ENCODE data around the gene COL4A5.
"Not testable (repeated sequence)": the region's sequence is repeated elsewhere in the genome, so short reads cannot be mapped to it uniquely, and the experiment has no call there.

COL4A5 gene

DNA sequence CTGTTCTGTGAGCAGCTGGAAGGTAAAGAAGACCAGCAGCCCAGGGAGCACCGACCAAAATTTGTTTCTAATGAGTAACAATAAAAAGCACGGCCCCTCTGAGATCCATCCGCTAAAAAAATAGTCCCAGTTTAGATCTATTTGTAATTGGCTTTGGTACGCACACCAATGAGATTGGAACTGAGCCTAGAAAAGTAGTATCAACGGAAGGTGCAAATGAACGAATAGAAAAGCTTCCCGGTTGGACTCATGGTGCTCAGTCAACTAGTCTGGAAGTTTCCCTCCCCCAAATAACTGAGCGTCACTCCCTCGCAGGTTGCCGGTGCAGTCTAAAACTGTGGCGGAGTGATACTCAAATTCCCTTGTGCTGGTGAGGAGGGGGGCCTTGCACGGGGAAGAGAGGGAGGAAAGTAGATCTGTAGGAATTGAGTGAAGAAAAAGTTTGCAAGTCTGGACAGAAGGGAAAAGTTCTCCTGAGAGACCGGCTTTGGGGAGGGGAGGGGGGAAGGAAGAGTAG is at the start of gene COL4A5:
TSS of gene COL4A5 (plus strand) at position 413 of the 517 bp plus-strand sequence. CDS start 288 bp downstream, outside the sequence.
- Histone ChIP-seq H3K27me3 (ENCODE audit: control insufficient read depth in 1 of 2, insufficient read depth in 2 of 2, low read length in 2 of 2) (peaks cover 0 to 12% of the 10 kb centered on the region in 2 donors), H3K27ac (ENCODE audit: low read length) (peak within 1 kb of the TSS; percentile 70), H3K9ac (ENCODE audit: low read length in 2 of 2) (peak within 1 kb of the TSS; percentile 64 to 74), H3K9me3 (ENCODE audit: control insufficient read depth in 2 of 2, low read length in 2 of 2) (no peaks in the 10 kb centered on the region), H3K36me3 (ENCODE audit: control insufficient read depth in 2 of 2, insufficient read depth in 2 of 2, low read length in 2 of 2) (no peaks in the 10 kb centered on the region), H3K4me1 (ENCODE audit: control insufficient read depth, insufficient read depth, low read length) (no peaks in the 10 kb centered on the region), H3K4me3 (ENCODE audit: low read length in 2 of 2) (peak within 1 kb of the TSS; percentile 77 to 87)

GRCh38 chrX:108390976-108391717 is 48.5 kb upstream of the COL4A5 start:
- not testable (repeated sequence) for H3K4me1 ChIP-seq (ENCODE audit: control insufficient read depth, insufficient read depth, low read length); H3K4me3 ChIP-seq (ENCODE audit: low read length in 2 of 2); H3K9ac ChIP-seq (ENCODE audit: low read length in 2 of 2); H3K27me3 ChIP-seq (ENCODE audit: control insufficient read depth in 1 of 2, insufficient read depth in 2 of 2, low read length in 2 of 2); H3K27ac ChIP-seq (ENCODE audit: low read length); H3K36me3 ChIP-seq (ENCODE audit: control insufficient read depth in 2 of 2, insufficient read depth in 2 of 2, low read length in 2 of 2); H3K9me3 ChIP-seq (ENCODE audit: control insufficient read depth in 2 of 2, low read length in 2 of 2)

DNA sequence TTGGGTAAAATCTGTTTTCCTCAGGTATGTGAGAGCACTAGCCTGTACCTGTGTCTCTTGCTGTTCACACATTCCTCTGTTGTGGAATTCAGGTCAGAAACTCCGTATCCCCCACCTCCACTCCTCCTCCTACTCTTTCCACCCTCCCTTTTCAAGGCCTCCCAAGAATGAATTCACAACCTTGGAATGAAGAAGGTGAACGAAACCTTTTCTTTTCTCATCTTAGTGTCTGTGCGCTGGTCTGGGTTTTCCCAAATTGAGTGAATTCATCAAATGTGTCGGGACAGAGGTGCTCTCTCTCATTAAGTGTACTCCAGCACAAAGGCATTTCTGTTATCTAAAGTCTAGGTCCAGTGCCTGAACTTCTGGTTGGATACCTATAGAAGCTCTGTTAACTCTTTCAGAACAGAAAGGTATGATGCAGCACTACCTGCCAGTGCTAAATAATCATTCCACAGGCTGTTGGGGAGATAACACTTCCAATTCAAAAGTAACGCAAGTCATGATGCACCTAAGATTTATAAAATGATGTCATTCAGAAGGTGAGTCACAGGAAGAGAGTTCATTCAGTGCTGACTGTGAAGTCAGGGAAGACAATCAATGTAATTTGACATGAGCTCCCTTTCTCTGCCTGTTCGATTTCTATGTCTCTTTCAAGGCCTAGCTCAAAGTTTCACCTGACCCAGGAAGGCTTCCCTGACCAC is 43.3 kb upstream of the COL4A5 start:
- Histone ChIP-seq H3K27ac (ENCODE audit: low read length) (no peak overlapping the region), H3K4me1 (ENCODE audit: control insufficient read depth, insufficient read depth, low read length) (no peaks in the 10 kb centered on the region), H3K27me3 (ENCODE audit: control insufficient read depth in 1 of 2, insufficient read depth in 2 of 2, low read length in 2 of 2) (peaks cover 0 to 2% of the 10 kb centered on the region in 2 donors), H3K9ac (ENCODE audit: low read length in 2 of 2) (no peak overlapping the region), H3K36me3 (ENCODE audit: control insufficient read depth in 2 of 2, insufficient read depth in 2 of 2, low read length in 2 of 2) (no peaks in the 10 kb centered on the region), H3K9me3 (ENCODE audit: control insufficient read depth in 2 of 2, low read length in 2 of 2) (no peaks in the 10 kb centered on the region), H3K4me3 (ENCODE audit: low read length in 2 of 2) (no peak overlapping the region)

- Histone ChIP-seq H3K36me3 (ENCODE audit: control insufficient read depth in 2 of 2, insufficient read depth in 2 of 2, low read length in 2 of 2) (no peaks in the 10 kb centered on the region), H3K27me3 (ENCODE audit: control insufficient read depth in 1 of 2, insufficient read depth in 2 of 2, low read length in 2 of 2) (no peaks in the 10 kb centered on the region), H3K9me3 (ENCODE audit: control insufficient read depth in 2 of 2, low read length in 2 of 2) (no peaks in the 10 kb centered on the region), H3K9ac (ENCODE audit: low read length in 2 of 2) (no peak overlapping the region), H3K4me1 (ENCODE audit: control insufficient read depth, insufficient read depth, low read length) (no peaks in the 10 kb centered on the region), H3K4me3 (ENCODE audit: low read length in 2 of 2) (no peak overlapping the region), H3K27ac (ENCODE audit: low read length) (no peak overlapping the region)
Measured at GRCh38 chrX:108396986-108397385, 42.7 kb upstream of the COL4A5 start.

GRCh38 chrX:108397627-108398391 is 41.8 kb upstream of the COL4A5 start:
- Histone ChIP-seq H3K4me3 (ENCODE audit: low read length in 2 of 2) (no peak overlapping the region), H3K9ac (ENCODE audit: low read length in 2 of 2) (no peak overlapping the region), H3K4me1 (ENCODE audit: control insufficient read depth, insufficient read depth, low read length) (no peaks in the 10 kb centered on the region), H3K27ac (ENCODE audit: low read length) (no peak overlapping the region), H3K9me3 (ENCODE audit: control insufficient read depth in 2 of 2, low read length in 2 of 2) (no peaks in the 10 kb centered on the region), H3K36me3 (ENCODE audit: control insufficient read depth in 2 of 2, insufficient read depth in 2 of 2, low read length in 2 of 2) (no peaks in the 10 kb centered on the region), H3K27me3 (ENCODE audit: control insufficient read depth in 1 of 2, insufficient read depth in 2 of 2, low read length in 2 of 2) (no peaks in the 10 kb centered on the region)

- Histone ChIP-seq H3K36me3 (ENCODE audit: control insufficient read depth in 2 of 2, insufficient read depth in 2 of 2, low read length in 2 of 2) (no peaks in the 10 kb centered on the region), H3K9ac (ENCODE audit: low read length in 2 of 2) (no peak overlapping the region), H3K27ac (ENCODE audit: low read length) (no peak overlapping the region), H3K4me1 (ENCODE audit: control insufficient read depth, insufficient read depth, low read length) (no peaks in the 10 kb centered on the region), H3K9me3 (ENCODE audit: control insufficient read depth in 2 of 2, low read length in 2 of 2) (no peaks in the 10 kb centered on the region), H3K4me3 (ENCODE audit: low read length in 2 of 2) (no peak overlapping the region), H3K27me3 (ENCODE audit: control insufficient read depth in 1 of 2, insufficient read depth in 2 of 2, low read length in 2 of 2) (no peaks in the 10 kb centered on the region)
Measured at GRCh38 chrX:108399418-108400165, 40.0 kb upstream of the COL4A5 start.

- Histone ChIP-seq H3K36me3 (ENCODE audit: control insufficient read depth in 2 of 2, insufficient read depth in 2 of 2, low read length in 2 of 2) (no peaks in the 10 kb centered on the region), H3K4me3 (ENCODE audit: low read length in 2 of 2) (no peak overlapping the region), H3K27ac (ENCODE audit: low read length) (no peak overlapping the region), H3K4me1 (ENCODE audit: control insufficient read depth, insufficient read depth, low read length) (no peaks in the 10 kb centered on the region), H3K27me3 (ENCODE audit: control insufficient read depth in 1 of 2, insufficient read depth in 2 of 2, low read length in 2 of 2) (peaks cover 0 to 3% of the 10 kb centered on the region in 2 donors), H3K9me3 (ENCODE audit: control insufficient read depth in 2 of 2, low read length in 2 of 2) (no peaks in the 10 kb centered on the region), H3K9ac (ENCODE audit: low read length in 2 of 2) (no peak overlapping the region)
Measured at GRCh38 chrX:108412783-108413182, 26.9 kb upstream of the COL4A5 start.

DNA sequence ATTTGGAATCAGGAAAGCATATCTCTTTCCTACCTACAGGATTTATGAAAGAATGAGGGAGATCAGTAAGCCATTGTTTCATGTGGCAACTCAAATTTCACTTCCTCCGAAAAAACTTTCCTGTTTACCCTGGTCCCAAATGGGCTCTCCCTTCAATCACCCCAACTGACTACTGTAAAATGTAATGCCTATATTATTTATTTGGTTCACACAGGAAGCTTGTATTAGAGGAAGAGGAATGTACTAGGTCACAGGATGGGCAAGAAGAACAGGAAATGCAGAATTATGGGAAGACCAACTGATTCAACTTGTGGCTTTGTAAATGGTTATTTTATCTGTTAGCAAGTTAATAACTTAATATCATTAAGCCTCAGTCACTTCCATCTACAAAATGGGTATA is 24.5 kb upstream of the COL4A5 start:
- no peaks in the 10 kb centered on the region for H3K27me3 ChIP-seq (ENCODE audit: control insufficient read depth in 1 of 2, insufficient read depth in 2 of 2, low read length in 2 of 2)
- no peak overlapping the region for H3K27ac ChIP-seq (ENCODE audit: low read length)
- H3K9me3 ChIP-seq (ENCODE audit: control insufficient read depth in 2 of 2, low read length in 2 of 2): no peaks in the 10 kb centered on the region
- H3K4me3 ChIP-seq (ENCODE audit: low read length in 2 of 2): no peak overlapping the region
- H3K9ac ChIP-seq (ENCODE audit: low read length in 2 of 2): no peak overlapping the region
- H3K36me3 ChIP-seq (ENCODE audit: control insufficient read depth in 2 of 2, insufficient read depth in 2 of 2, low read length in 2 of 2): no peaks in the 10 kb centered on the region
- no peaks in the 10 kb centered on the region for H3K4me1 ChIP-seq (ENCODE audit: control insufficient read depth, insufficient read depth, low read length)

DNA sequence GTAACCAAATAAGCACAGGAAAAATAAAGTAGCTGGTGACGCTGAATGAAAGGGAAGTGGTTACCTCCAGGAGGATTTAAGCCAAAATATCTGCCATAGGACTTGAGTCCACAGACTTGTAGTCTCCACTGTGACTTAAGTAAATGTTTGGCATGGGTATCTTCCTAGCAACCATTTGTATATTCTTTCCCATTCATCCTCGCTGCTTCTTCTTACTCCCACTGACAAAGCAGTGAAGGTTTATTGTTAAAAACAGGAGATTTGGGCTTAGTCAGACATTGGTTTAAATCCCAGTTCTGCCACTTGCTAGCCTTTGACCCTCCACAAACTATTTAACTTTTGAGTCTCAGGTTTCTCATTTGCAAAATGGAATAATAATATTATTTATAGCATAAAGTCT is 23.7 kb upstream of the COL4A5 start:
- no peaks in the 10 kb centered on the region for H3K27me3 ChIP-seq (ENCODE audit: control insufficient read depth in 1 of 2, insufficient read depth in 2 of 2, low read length in 2 of 2)
- no peak overlapping the region for H3K9ac ChIP-seq (ENCODE audit: low read length in 2 of 2)
- no peaks in the 10 kb centered on the region for H3K4me1 ChIP-seq (ENCODE audit: control insufficient read depth, insufficient read depth, low read length)
- H3K36me3 ChIP-seq (ENCODE audit: control insufficient read depth in 2 of 2, insufficient read depth in 2 of 2, low read length in 2 of 2): no peaks in the 10 kb centered on the region
- no peak overlapping the region for H3K27ac ChIP-seq (ENCODE audit: low read length)
- no peak overlapping the region for H3K4me3 ChIP-seq (ENCODE audit: low read length in 2 of 2)
- no peaks in the 10 kb centered on the region for H3K9me3 ChIP-seq (ENCODE audit: control insufficient read depth in 2 of 2, low read length in 2 of 2)

- no peaks in the 10 kb centered on the region for H3K36me3 ChIP-seq (ENCODE audit: control insufficient read depth in 2 of 2, insufficient read depth in 2 of 2, low read length in 2 of 2)
- H3K9me3 ChIP-seq (ENCODE audit: control insufficient read depth in 2 of 2, low read length in 2 of 2): no peaks in the 10 kb centered on the region
- H3K4me3 ChIP-seq (ENCODE audit: low read length in 2 of 2): no peak overlapping the region
- no peak overlapping the region for H3K27ac ChIP-seq (ENCODE audit: low read length)
- H3K27me3 ChIP-seq (ENCODE audit: control insufficient read depth in 1 of 2, insufficient read depth in 2 of 2, low read length in 2 of 2): no peaks in the 10 kb centered on the region
- H3K9ac ChIP-seq (ENCODE audit: low read length in 2 of 2): no peak overlapping the region
- H3K4me1 ChIP-seq (ENCODE audit: control insufficient read depth, insufficient read depth, low read length): no peaks in the 10 kb centered on the region
Measured at GRCh38 chrX:108417257-108417656, 22.4 kb upstream of the COL4A5 start.
